WTC11 (cell line): ENCODE data around the gene LTBP1.

Source experiments
- ESRRA ChIP-seq: sonication (generic); formaldehyde crosslinking; IDR thresholded peaks from 2 replicates; pipeline ENCODE4 v1.8.1; 2022; ENCODE audit warnings: mild to moderate bottlenecking, missing genetic modification reagents, borderline replicate concordance
- NR2C2 ChIP-seq: sonication (generic); formaldehyde crosslinking; IDR thresholded peaks from 2 replicates; pipeline ENCODE4 v1.8.0; 2022; ENCODE audit warnings: mild to moderate bottlenecking, missing genetic modification reagents
- TF ChIP-seq, protein P1 (sequence below): fragments of 200-600 bp; IDR thresholded peaks from 2 replicates; pipeline ENCODE4 v1.8.0; 2022; ENCODE audit warnings: antibody characterized with exemption
- TF ChIP-seq, protein P2 (sequence below): sonication (generic); formaldehyde crosslinking; IDR thresholded peaks from 2 replicates; pipeline ENCODE4 v1.8.1; 2022; ENCODE audit warnings: low read depth, mild to moderate bottlenecking, moderate library complexity, missing genetic modification reagents, borderline replicate concordance
- TF ChIP-seq, protein P3 (sequence below): sonication (generic); formaldehyde crosslinking; IDR thresholded peaks from 2 replicates; pipeline ENCODE4 v1.8.1; 2022; ENCODE audit warnings: mild to moderate bottlenecking, moderate library complexity, missing genetic modification reagents

DNA sequence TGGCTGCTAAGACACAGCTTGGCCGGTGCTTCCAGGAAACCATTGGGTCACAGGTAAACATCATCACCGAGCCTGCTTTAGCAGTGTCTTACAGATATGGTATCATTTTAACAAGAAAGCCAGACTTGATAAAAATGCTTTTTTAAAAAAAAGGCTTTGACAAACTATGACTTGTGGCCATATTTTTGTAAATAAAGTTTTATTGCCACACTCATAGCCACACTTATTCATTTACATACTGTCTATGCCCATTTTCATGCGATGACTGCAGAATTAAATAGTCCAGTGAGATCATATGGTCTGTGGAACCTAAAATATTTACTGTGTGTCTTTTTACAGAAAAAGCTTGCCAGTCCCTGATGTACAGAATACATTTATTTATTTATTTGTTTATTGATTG is 242.0 kb downstream of the LTBP1 start:
- TF ChIP-seq, protein P1, sequence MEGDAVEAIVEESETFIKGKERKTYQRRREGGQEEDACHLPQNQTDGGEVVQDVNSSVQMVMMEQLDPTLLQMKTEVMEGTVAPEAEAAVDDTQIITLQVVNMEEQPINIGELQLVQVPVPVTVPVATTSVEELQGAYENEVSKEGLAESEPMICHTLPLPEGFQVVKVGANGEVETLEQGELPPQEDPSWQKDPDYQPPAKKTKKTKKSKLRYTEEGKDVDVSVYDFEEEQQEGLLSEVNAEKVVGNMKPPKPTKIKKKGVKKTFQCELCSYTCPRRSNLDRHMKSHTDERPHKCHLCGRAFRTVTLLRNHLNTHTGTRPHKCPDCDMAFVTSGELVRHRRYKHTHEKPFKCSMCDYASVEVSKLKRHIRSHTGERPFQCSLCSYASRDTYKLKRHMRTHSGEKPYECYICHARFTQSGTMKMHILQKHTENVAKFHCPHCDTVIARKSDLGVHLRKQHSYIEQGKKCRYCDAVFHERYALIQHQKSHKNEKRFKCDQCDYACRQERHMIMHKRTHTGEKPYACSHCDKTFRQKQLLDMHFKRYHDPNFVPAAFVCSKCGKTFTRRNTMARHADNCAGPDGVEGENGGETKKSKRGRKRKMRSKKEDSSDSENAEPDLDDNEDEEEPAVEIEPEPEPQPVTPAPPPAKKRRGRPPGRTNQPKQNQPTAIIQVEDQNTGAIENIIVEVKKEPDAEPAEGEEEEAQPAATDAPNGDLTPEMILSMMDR: no peak
- TF ChIP-seq ESRRA (CRISPR knock-in tag): no peak
- no peak for TF ChIP-seq NR2C2
- TF ChIP-seq, protein P2, sequence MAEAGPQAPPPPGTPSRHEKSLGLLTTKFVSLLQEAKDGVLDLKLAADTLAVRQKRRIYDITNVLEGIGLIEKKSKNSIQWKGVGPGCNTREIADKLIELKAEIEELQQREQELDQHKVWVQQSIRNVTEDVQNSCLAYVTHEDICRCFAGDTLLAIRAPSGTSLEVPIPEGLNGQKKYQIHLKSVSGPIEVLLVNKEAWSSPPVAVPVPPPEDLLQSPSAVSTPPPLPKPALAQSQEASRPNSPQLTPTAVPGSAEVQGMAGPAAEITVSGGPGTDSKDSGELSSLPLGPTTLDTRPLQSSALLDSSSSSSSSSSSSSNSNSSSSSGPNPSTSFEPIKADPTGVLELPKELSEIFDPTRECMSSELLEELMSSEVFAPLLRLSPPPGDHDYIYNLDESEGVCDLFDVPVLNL (CRISPR knock-in tag): no peak
- TF ChIP-seq, protein P3, sequence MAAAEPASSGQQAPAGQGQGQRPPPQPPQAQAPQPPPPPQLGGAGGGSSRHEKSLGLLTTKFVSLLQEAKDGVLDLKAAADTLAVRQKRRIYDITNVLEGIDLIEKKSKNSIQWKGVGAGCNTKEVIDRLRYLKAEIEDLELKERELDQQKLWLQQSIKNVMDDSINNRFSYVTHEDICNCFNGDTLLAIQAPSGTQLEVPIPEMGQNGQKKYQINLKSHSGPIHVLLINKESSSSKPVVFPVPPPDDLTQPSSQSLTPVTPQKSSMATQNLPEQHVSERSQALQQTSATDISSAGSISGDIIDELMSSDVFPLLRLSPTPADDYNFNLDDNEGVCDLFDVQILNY: no peak
